Stimulated activated CD4-positive, alpha-beta T cell treated with anti-CD3 and anti-CD28 coated beads, Interleukin-1b, Interleukin-23, amount 100 ng/mL, for 24 hours (primary cell): Measurements from ENCODE around the gene SRCAP.
A peak's percentile ranks its signal among the peaks of the same experiment; 100 is the strongest.

ENCODE experiments used
- DNase-seq, 4 experiments: peaks; one replicate each; pipeline ENCODE4 v3.0.0-alpha.2; 2020; ENCODE audit warnings: low read depth in 4 of 4, low spot score in 1 of 4

Gene SRCAP

DNA sequence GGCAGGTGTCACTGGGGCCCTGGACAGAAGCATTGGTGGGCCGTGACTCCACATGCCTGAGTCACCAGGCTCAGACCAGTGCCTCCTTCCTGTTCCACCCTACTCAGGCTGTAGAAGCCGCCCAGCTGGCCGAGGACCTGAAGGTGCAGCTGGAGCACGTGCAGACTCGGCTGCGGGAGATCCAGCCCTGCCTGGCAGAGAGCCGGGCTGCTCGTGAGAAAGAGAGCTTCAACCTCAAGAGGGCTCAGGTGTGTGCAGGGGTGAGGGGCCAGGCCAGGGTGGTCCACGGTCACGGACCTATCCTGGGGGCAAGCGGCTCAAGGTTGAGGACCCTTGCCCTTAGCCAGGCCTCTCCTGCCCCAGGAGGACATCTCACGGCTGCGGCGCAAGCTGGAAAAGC is 72.8 kb downstream of the SRCAP start:
- no peak for DNase-seq

DNA sequence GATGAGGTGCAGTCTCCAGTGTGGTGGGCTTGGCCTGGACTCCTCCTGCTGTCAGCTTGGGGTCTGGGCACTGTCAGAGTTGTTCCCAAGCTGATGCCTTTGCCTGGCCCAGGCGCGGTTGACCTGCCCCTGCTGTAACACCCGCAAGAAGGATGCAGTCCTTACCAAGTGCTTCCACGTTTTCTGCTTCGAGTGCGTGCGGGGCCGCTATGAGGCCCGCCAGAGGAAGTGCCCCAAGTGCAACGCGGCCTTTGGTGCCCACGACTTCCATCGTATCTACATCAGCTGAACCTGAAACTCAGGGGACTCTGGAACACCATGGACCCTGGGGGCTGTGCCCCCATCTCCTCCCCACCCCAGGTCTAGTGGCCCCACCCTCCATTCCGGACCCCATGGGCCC is 74.9 kb downstream of the SRCAP start:
- DNase-seq: no peak

DNA sequence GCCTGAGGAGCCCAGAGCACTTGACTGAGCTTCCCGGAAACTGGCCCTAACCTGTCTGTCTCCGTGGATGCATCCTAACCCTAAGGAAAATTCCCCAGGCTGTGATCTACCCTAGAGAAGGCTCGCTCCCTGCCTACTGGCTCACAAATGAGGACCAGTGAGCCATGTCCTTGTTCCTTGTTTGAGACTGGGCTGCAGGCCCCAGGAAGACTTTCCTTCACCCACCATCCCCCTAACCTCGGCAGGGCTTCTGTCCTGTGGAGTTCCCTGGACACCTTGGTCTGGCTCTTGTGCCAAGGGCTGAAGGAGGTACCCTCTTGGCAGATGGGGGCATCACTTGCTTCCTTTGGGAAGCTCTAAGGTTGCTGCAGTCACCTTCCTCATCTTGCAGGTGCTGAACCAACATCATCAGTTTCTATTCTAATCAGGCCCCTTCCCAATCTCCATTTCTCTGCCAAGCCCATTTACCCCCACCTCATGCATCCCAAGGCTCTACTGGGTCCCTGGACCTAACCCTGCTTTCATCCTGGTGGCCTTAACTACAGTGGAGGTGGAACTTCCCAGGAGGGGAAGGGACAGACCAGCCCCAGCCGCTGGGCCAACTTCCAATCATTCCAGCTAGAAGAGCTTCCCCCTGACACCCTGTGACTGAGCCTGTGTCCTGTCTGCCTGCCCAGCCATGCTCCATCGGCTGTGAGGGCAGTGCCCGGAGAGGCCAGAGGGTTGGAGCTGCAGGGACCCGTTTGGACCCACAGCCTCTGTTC is 75.6 kb downstream of the SRCAP start:
- DNase-seq: no peak

DNA sequence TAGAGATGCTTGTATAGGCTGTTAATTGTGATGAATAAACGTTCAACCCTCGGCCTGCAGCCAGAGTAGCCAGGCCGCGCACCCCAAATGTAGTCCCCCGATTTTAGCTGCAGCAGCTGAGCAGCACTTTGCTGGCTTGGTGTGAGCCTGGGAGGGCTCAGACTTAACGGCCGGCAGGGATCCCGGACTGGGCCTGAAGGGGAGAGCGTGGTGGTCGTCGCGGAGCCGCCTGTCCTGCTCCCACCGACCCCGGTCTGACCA is 76.1 kb downstream of the SRCAP start:
- DNase-seq: no peak

DNA sequence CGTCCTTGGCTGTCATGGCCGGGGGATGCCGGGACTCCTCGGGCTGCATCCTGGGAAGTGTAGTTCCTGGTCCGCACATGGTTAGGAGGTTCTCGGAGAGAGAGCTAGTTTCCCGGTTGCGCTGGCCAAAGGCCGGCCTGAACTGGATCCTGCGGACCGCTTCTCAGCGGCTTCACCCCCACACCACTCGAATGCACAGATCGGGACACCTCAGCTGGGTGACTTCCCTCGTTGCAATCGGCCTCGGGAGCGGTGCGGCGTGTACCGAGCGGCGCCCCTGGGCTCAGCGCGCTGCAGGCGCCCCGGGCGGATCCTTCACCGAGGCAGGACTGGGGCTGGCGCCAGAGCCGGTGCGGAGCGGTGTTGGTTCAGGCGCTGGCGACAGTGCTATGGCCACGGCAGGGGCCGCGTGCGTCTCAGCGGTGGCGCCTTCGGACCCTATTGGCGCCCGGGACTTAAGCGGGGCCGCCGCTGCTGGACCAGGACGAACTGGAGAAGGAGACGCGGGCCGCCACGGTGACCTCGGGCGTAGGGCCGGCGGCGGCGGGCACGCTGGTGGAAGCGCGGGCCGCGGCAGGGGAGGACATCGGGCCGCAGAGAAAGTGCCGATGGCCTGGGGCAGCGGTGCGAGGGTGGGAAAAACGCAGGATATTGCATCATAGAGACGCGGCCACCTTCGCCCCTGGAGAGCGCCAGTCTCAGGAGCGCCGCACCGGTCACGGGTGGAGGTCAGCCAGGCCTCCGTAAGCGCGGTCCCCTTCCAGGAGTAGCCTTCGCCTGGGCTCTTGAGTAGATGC is 76.6 kb downstream of the SRCAP start:
- peak; percentile 35 to 60 (median 50) for DNase-seq

DNA sequence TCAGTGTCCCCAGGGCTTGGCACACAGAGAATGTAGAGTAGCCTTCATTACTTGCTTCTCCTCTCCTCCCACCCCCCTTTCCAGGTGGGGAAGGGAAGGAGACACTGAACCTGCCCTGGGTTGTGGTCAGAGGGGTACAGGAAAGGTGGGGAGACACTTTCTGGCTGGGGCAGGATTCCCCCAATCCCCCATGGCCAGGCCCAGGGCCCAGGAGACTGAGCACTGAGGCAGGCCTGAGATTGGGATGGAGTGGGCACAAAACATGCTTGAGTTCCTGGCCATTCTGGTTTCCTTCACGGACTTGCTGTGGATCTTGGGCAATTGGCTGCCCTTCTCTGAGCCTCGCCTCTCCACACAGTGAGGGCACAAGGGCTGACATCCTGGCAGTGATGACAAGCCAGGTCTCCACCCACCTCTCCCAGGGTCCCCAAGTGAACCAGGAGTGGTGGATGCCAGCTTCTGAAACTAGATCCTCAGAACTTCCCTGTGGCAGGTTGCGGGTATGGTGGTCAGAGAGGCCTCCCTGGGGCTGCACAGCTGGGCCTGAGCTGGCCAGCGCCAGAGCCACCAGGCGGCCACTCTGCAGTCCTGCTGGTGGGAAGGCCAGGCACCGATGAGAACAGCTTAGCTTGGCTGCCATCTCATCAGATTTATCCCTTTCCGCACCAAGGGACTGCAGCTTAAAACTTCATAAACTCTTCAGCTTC is 78.8 kb downstream of the SRCAP start:
- no peak for DNase-seq

DNA sequence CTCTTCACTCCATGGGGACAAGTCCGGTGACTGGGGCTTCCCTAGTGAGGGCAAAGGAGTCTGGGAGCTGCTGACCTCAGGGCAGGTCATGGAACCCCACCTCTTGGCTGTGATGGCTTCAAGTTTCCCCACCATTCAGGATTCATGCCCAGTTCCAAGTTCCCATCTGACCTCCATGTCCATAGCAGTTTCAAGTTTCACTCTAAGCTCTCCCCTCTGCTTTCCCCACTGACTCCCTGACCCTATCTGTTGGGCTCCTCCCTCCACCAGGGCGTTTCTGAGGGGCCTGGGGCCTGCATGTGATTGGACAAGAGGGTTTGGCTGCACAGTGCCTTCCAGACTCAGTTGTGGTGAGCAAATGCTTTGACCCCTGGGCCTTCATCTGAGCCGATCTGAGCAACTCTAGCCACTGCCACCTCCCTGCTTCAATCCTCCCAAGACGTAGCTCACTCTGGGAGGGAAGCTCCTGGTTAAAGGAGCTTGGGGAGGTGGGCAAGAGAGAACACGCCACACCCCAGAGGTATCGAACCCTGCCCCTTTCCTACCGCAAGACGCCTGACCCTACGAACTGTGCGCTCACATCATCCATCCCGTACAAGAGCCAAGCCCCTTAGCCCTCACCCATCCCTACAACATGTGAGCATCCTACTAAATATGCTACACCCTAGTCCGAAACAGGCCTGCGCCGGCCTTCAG is 79.7 kb downstream of the SRCAP start:
- DNase-seq: no peak

DNA sequence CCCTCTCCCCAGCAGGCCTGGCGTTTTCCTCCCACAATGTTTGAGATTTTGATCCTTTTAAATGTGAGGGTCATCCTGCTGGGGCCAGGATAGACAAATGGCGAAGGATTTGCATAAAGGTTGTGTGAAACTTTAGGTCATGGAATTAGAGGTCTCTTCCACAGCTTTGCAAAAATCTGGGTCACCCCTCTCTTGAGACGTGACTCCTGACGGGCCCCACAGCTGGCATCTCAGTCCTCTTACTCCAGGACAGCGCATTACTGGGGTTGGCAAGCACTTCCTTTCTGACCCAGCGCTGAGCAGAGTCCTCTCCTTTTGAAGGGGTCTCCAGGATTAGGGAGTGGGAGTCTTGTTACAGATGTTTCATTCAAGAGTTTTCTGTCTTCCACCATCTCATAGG is 80.6 kb downstream of the SRCAP start:
- no peak for DNase-seq

DNA sequence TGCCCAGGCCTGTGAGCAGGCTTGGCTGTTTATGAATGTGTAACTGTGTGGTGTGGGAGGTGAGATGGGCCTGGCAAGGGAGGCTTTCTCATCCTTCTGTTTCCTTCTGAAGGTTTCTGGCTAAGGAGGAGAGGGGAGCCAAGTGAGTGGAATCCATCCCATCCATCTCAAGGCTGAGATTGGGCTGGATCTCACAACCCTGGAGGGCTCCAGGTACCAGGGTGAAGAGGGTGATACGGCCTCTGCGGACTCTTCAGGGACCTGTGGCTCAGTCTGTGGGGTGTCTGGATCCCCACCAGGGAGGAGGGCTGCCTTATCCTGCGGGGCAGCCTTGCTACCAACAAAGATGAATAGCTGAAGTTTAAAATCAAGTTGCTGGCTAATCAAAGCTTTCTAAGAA is 81.0 kb downstream of the SRCAP start:
- DNase-seq: no peak

DNA sequence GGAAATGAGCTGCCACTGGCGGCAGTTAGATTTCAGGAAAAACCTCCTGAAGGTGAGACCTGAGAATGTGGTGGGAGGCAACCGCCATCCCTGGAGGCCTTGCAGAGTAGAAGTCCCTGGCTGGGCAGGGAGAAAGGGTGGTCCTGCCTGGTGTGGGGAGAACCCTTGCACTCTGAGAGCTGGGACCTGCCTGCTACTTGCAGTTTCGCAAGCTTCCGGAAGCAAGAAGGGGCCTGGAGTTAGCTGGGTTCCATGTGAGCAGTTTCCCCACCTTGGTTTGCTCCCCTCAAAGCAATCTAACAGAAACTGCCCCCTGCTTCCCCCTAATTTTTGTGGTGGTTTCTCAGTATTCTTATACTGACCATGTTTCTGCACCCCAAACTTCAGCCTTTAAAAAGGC is 81.6 kb downstream of the SRCAP start:
- no peak for DNase-seq

DNA sequence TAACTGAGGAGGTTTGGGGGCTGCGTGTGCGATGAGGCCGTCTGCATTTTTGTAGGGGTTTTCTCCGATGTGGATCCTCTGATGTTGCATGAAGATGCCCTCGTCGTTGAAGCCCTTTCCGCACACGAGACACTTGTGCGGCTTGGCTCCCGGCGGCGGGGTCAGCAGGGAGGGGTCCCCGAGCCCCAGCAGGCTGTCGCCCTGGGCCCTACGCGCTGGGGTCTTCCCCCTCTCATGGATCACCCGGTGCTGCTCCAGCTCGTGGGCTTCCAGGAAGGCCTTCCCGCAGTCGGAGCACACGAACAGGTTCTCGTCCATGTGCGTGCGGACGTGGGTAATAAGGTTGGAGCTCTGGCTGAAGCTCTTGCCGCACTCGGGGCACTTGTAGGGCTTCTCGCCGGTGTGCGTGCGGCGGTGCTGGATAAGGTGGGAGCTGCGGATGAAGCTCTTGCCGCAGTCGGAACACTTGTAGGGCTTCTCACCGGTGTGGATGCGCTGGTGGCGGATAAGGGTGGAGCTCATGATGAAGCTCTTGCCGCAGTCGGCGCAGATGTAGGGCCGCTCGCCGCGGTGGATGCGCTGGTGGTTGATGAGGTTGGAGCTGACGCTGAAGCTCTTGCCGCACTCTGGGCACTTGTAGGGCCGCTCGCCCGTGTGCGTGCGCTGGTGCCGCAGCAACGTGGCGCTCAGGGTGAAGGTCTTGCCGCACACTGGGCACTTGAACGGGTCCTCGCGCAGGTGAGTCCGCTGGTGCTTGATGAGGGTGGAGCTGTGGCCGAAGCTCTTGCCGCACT is 83.7 kb downstream of the SRCAP start:
- no peak for DNase-seq

DNA sequence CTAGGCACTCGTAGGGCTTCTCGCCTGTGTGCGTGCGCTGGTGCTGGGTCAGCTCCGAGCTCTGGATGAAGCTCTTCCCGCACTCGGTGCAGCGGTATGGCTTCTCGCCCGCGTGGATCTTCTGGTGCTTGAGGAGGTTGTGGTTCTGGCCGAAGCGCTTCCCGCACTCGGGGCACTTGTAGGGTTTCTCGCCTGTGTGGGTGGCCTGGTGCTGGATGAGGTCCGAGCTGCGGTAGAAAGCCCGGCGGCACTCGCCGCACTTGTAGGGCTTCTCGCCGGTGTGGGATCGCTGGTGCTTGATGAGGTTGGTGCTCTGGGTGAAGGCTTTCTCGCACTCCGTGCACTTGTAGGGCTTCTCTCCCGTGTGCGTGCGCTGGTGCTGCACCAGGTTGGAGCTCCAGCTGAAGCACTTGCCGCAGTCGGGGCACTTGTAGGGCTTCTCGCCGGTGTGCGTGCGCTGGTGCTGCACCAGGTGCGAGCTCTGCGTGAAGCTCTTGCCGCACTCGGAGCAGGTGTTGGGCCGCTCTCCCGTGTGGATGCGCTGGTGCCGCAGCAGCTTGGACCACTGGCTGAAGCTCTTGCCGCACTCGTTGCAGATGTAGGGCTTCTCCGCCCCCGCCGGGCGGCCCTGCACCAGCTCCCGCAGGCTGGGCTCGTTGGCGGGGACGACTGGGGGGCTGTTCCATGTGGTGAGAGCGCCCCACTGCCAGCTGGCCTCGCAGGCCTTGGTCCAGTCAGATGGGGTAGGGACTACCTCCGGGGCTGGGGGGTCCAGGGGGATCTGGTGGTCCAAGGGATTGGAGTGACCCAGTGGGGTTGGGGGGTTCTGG is 84.5 kb downstream of the SRCAP start:
- no peak for DNase-seq

DNA sequence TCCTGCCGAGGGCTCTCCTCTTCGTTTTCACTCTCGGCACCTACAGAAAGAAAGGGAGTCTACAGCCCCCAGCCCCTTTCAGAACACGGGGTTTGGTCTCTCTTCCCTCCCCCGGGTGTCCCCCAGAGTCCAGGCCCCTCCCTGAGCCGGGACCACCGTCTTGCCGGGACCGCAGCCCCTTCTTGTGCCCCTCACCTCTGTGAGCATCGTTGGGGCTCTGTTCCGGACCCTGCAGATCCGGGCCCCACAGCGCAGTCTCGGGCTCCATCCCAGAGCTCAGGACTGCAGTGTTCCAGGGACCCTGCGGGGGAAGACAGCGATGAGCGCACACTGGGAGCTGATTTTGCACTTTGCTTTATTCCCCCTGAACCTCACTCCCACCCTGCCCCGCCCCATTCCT is 85.2 kb downstream of the SRCAP start:
- DNase-seq: no peak

DNA sequence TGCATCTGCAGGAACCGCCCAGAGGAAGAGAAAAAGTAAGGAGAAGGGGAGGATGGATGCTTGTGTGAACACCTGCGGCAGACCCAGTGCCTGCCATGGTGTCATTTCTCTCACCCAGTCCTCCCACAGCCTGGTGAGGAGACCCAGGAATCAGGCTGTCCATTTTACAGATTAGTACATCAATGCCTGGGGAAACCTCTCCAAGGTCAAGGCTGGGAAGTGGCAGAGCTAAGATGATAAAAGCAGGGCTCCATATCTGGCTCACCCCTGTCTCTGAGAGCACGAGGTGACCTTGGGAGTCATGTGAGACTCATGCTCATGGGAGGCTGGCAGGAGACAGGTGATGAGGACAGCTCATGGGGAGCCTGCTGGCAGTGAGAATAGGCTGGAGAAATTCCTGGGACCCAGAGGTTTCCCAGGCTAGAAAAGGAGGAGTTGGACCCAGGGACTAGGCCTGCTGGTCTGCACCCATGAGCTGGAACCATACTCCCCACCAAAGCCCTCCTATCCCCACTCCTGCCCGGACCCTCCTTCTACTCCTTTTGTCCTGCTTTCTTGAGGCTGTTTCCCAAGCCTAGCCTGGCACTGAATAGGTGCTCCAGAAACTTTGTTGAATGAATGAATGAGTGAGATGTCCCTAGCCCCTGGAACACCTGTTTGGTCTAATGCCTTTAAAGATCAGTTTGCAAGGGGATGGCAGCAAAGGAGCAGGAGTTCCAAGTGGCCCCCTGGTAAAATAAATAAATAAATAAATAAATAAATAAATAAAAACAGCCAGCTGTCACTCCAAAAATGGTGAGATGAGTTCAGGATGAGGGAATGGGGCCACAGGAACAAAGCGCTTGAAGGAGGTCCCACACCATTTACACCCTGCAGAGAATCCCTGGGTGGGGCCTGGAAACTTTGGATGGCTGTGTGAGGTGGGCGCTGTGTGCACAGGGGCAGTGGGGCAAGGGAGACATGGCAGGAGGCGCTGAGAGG is 86.4 kb downstream of the SRCAP start:
- no peak for DNase-seq

DNA sequence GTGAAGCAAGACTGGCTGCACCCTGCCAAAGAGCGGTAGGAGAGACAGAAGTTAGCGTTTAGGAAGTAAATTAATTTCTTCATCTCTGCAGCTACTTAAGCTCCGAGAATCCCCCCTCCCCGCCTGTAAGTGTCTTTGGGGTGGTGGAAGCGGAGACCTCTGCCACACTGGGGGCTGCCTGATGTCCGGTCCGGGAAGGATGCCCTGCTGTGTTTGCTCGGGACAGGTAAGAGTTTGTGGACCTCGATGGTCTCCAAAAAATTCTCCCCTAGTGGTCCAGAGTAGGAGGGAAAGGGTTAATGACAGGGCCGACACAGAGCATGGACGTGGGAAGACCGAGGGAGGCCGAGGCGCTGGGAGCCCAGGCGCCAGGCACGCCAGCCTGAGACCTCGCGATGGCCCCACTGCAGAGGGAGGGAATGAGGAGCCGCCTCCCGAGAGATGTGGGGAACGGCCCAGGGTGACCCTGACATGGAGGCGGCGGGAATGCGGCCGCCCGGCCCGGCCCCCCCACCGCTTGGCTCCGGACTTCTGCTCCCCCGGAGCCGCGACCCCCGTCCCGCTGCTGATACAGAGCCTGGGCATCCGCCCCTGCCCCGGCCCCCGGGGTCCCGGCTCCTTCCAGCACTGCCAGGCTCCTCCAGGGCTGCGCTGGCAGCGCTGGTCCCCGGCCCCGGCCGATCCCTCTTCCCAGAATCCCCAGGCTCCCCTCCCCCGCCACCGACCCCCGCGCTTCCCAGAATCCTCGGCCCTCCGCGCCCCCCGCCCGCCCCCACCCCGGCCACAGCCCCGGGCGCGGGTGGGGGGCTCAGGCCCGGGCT is 87.4 kb downstream of the SRCAP start:
- DNase-seq: peak in 1 of 4 experiments; percentile 9

DNA sequence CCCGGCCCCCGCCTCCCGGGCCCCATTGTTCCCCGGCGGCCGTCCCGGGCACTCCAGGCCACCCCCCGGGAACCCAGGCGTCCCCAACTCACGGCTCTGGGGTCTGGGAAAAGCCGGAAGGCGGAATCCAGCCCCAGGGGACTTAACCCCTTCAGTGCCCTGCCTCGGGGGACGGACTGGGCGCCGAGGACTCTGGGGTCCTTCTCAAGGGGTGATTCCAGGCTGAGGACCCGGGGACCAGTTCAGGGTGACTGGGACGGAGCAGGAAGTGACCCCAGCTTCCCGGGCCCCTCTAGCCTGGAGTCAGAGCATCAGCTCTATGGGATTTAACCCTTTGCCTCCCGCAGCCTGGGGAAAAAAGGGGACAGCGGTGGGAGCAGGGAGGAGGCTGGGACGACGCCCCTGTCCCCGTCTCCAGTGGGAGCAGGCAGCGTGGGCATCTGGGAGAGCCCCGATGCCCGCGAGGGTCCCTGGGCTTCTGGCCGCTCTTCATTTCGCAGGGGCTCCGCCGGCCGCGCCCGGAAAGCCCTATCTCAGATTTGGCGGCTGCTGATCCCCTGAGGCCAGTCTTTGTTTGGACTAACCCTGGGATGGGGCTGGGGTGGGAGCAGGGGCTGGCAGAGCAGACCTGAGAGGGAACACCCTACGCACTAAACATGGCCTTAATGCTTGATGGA is 88.1 kb downstream of the SRCAP start, which contains the start of gene ZNF629:
Gene ZNF629 (minus strand): TSS at position 270 of the 677 bp plus-strand sequence. CDS start 2,723 bp downstream, outside the sequence.
- peak in 1 of 4 experiments; percentile 11 for DNase-seq
